Measurements from ENCODE around the gene STK11.
"Not testable (repeated sequence)": the region's sequence is repeated elsewhere in the genome, so short reads cannot be mapped to it uniquely, and the experiment has no call there.

The STK11 gene

DNA sequence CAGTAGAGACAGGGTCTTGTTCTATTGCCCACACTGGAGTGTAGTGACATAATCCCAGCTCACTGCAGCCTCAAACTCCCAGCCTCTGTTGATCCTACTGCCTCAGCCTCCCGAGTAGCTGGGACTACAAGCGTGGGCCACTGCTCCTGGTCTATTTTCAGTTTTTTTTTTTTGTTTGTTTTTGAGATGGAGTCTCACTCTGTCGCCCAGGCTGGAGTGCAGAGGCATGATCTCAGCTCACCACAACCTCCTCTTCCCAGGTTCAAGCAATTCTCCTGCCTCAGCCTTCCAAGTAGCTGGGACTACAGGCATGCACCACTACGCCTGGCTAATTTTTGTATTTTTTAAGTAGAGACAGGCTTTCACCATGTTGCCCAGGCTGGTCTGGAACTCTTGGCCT lies 5.0 kb upstream of the STK11 start:
- H3K9me3 ChIP-seq (ENCODE audit: low read length); H3K4me1 ChIP-seq (ENCODE audit: insufficient read depth, low read length); H3K4me3 ChIP-seq (ENCODE audit: low read depth in 1 of 2, low read length in 2 of 2); H3K36me3 ChIP-seq (ENCODE audit: insufficient read depth, low read length); H3K27ac ChIP-seq (ENCODE audit: low read depth, low read length); H3K27me3 ChIP-seq (ENCODE audit: control insufficient read depth in 1 of 2, insufficient read depth in 2 of 2, low read length in 2 of 2); H3K9ac ChIP-seq (ENCODE audit: low read length): not testable (repeated sequence)

DNA sequence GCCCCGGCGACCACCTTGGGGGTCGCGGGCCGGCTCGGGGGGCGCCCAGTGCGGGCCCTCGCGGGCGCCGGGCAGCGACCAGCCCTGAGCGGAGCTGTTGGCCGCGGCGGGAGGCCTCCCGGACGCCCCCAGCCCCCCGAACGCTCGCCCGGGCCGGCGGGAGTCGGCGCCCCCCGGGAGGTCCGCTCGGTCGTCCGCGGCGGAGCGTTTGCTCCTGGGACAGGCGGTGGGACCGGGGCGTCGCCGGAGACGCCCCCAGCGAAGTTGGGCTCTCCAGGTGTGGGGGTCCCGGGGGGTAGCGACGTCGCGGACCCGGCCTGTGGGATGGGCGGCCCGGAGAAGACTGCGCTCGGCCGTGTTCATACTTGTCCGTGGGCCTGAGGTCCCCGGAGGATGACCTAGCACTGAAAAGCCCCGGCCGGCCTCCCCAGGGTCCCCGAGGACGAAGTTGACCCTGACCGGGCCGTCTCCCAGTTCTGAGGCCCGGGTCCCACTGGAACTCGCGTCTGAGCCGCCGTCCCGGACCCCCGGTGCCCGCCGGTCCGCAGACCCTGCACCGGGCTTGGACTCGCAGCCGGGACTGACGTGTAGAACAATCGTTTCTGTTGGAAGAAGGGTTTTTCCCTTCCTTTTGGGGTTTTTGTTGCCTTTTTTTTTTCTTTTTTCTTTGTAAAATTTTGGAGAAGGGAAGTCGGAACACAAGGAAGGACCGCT lies 729 bp downstream of the STK11 start:
- Histone ChIP-seq H3K9ac (ENCODE audit: low read length) (peak overlapping the region; percentile 61), H3K9me3 (ENCODE audit: low read length) (no peaks in the 10 kb centered on the region), H3K4me3 (ENCODE audit: low read depth in 1 of 2, low read length in 2 of 2) (peak overlapping the region; percentile 80 to 84), H3K4me1 (ENCODE audit: insufficient read depth, low read length) (peaks cover 23% of the 10 kb centered on the region), H3K27ac (ENCODE audit: low read depth, low read length) (peak overlapping the region; percentile 96), H3K36me3 (ENCODE audit: insufficient read depth, low read length) (peaks cover 5% of the 10 kb centered on the region), H3K27me3 (ENCODE audit: control insufficient read depth in 1 of 2, insufficient read depth in 2 of 2, low read length in 2 of 2) (no peaks in the 10 kb centered on the region)

- H3K4me3 ChIP-seq (ENCODE audit: low read depth in 1 of 2, low read length in 2 of 2): peak overlapping the region; percentile 80 to 84
- H3K4me1 ChIP-seq (ENCODE audit: insufficient read depth, low read length): peaks cover 23% of the 10 kb centered on the region
- peak overlapping the region; percentile 61 for H3K9ac ChIP-seq (ENCODE audit: low read length)
- H3K9me3 ChIP-seq (ENCODE audit: low read length): no peaks in the 10 kb centered on the region
- peaks cover 5% of the 10 kb centered on the region for H3K36me3 ChIP-seq (ENCODE audit: insufficient read depth, low read length)
- no peaks in the 10 kb centered on the region for H3K27me3 ChIP-seq (ENCODE audit: control insufficient read depth in 1 of 2, insufficient read depth in 2 of 2, low read length in 2 of 2)
- H3K27ac ChIP-seq (ENCODE audit: low read depth, low read length): peak overlapping the region; percentile 96
Observed at GRCh38 chr19:1206864-1207450, 1.4 kb downstream of the STK11 start.

- H3K9me3 ChIP-seq (ENCODE audit: low read length); H3K9ac ChIP-seq (ENCODE audit: low read length); H3K36me3 ChIP-seq (ENCODE audit: insufficient read depth, low read length); H3K27me3 ChIP-seq (ENCODE audit: control insufficient read depth in 1 of 2, insufficient read depth in 2 of 2, low read length in 2 of 2); H3K4me3 ChIP-seq (ENCODE audit: low read depth in 1 of 2, low read length in 2 of 2): not testable (repeated sequence)
- Histone ChIP-seq H3K4me1 (ENCODE audit: insufficient read depth, low read length) (peaks cover 32% of the 10 kb centered on the region), H3K27ac (ENCODE audit: low read depth, low read length) (peak overlapping the region; percentile 24)
Observed at GRCh38 chr19:1208830-1209229, 3.3 kb downstream of the STK11 start.

GRCh38 chr19:1210227-1210538 lies 4.6 kb downstream of the STK11 start:
- no peak overlapping the region for H3K4me3 ChIP-seq (ENCODE audit: low read depth in 1 of 2, low read length in 2 of 2)
- H3K27ac ChIP-seq (ENCODE audit: low read depth, low read length): no peak overlapping the region

DNA sequence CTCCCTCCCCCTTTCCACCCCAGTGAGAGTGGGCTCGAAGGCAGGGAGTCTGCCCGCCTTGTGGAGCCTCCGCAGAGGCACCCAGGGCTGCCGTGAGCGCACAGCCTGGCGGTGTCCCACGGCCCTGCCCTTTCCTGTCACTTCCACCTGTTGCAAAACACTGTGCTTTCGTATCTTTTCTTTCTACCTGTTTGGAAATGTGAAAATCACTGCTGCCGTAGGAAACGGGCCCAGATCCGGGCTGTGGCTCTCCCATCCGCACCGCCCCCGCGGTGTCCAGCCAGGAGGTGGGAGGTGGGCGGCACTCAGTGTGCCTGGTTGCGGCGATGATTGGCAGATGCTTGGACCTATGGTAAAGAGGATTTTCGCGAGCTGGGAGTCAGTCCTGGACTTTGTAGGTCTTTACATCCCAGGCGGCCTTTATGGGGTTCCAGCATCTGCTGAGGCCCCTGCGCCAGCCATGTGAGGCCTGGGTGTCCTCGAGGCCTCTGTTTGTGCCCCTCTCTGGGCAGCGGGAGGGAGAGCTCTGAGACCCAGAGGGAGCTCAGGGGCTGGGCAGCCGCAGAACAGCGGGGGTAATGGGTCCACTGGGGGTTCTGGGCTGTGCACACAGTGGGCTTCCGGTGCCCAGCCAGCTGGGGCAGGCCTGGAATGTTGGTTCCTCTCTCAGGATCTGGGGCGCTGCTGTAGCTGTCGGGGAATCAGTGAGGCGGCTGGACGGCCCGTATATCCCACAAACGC lies 6.1 kb downstream of the STK11 start:
- Histone ChIP-seq H3K27ac (ENCODE audit: low read depth, low read length) (no peak overlapping the region), H3K9me3 (ENCODE audit: low read length) (no peaks in the 10 kb centered on the region), H3K4me3 (ENCODE audit: low read depth in 1 of 2, low read length in 2 of 2) (no peak overlapping the region), H3K9ac (ENCODE audit: low read length) (no peak overlapping the region), H3K36me3 (ENCODE audit: insufficient read depth, low read length) (peaks cover 5% of the 10 kb centered on the region), H3K4me1 (ENCODE audit: insufficient read depth, low read length) (peaks cover 55% of the 10 kb centered on the region), H3K27me3 (ENCODE audit: control insufficient read depth in 1 of 2, insufficient read depth in 2 of 2, low read length in 2 of 2) (no peaks in the 10 kb centered on the region)

More at GRCh38 chr19:1210227-1210538, 4.6 kb downstream of the STK11 start:
- Histone ChIP-seq H3K9me3 (ENCODE audit: low read length) (no peaks in the 10 kb centered on the region), H3K27me3 (ENCODE audit: control insufficient read depth in 1 of 2, insufficient read depth in 2 of 2, low read length in 2 of 2) (no peaks in the 10 kb centered on the region), H3K36me3 (ENCODE audit: insufficient read depth, low read length) (peaks cover 5% of the 10 kb centered on the region), H3K9ac (ENCODE audit: low read length) (no peak overlapping the region), H3K4me1 (ENCODE audit: insufficient read depth, low read length) (peaks cover 42% of the 10 kb centered on the region)

DNA sequence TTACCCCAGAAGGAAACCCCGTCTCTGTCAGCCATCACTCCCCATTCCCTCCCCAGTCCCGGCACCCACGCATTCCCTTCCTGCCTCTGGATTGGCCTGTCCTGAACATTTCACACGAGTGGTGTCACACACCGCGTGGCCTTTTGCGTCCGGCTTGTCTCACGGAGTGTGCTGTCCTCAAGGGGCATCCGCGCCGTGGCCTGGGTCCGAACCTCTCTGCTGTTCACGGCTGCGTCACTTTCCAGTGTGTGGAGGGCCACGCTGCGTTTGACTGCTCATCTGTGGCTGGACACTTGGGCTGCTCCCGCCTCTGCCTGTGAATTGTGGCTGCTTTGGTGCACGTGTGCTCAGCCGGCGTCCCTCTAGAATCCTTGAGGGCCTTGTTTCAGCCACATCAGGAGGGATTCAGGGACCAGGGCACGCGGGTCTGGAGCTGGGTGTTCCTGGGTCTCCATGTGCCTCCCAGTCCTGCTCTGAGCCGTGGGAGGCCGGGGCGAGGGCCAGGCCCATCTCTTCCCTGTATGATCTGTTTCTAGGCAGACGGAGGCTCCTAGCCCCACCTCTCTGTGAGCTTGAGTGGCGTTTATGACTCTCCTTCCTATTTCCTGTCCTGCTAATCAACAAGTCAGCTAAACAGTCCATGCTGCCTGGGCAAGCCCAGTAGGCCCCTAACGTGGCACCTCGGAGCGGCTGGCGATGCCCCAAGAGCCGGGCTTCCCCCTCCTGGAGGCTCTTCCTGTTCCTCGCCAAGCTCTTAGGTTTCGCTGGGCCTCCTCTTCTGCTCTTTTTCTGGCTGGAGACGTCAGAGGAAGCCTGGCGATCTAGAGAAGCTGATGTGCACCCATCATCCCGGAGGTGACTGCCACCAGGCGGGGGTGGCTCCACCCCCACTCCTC lies 8.1 kb downstream of the STK11 start:
- H3K4me1 ChIP-seq (ENCODE audit: insufficient read depth, low read length): peaks cover 63% of the 10 kb centered on the region
- H3K36me3 ChIP-seq (ENCODE audit: insufficient read depth, low read length): peaks cover 5% of the 10 kb centered on the region
- H3K9ac ChIP-seq (ENCODE audit: low read length): peak overlapping the region; percentile 57
- peak overlapping the region in 1 of 2 donors; percentile 24 for H3K4me3 ChIP-seq (ENCODE audit: low read depth in 1 of 2, low read length in 2 of 2)
- H3K27ac ChIP-seq (ENCODE audit: low read depth, low read length): peak overlapping the region; percentile 81
- H3K9me3 ChIP-seq (ENCODE audit: low read length): no peaks in the 10 kb centered on the region
- no peaks in the 10 kb centered on the region for H3K27me3 ChIP-seq (ENCODE audit: control insufficient read depth in 1 of 2, insufficient read depth in 2 of 2, low read length in 2 of 2)

DNA sequence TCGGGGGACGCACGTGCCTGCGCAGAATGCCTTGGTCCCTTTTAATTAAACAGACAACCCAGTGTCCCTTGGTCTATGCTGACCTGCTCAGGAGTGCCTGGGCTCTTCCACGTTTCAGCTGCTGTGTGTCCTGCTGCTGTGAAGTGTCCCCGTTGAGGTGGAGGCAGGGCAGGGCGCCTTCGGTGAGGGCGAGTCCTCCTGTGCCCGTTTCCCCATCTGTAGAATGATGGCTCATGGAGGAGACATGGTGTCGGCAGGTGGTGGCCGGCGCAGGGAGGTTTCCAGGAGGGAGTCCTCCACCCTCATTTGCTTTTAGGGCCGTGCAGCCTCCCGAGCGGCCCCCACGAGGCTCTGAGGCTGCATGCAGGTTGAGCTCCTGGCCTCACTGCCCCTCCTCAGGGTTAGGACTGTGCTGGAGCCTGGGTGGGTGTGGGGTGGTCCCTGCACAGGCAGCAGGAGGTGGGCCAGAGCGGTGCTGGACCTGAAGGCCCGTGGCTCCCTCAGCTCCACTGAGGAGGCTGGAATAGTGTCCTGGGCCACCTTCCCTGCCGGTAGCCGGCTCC lies 8.8 kb downstream of the STK11 start:
- peak overlapping the region; percentile 57 for H3K9ac ChIP-seq (ENCODE audit: low read length)

GRCh38 chr19:1214862-1215731 lies 9.5 kb downstream of the STK11 start:
- no peaks in the 10 kb centered on the region for H3K36me3 ChIP-seq (ENCODE audit: insufficient read depth, low read length)
- H3K9me3 ChIP-seq (ENCODE audit: low read length): no peaks in the 10 kb centered on the region
- H3K4me3 ChIP-seq (ENCODE audit: low read depth in 1 of 2, low read length in 2 of 2): peak overlapping the region in 1 of 2 donors; percentile 41
- no peaks in the 10 kb centered on the region for H3K27me3 ChIP-seq (ENCODE audit: control insufficient read depth in 1 of 2, insufficient read depth in 2 of 2, low read length in 2 of 2)
- H3K4me1 ChIP-seq (ENCODE audit: insufficient read depth, low read length): peaks cover 59% of the 10 kb centered on the region
- peak overlapping the region; percentile 57 for H3K9ac ChIP-seq (ENCODE audit: low read length)
- peak overlapping the region; percentile 81 for H3K27ac ChIP-seq (ENCODE audit: low read depth, low read length)

More for the DNA sequence above, 8.8 kb downstream of the STK11 start:
- Histone ChIP-seq H3K27ac (ENCODE audit: low read depth, low read length) (peak overlapping the region; percentile 81), H3K4me1 (ENCODE audit: insufficient read depth, low read length) (peaks cover 65% of the 10 kb centered on the region), H3K4me3 (ENCODE audit: low read depth in 1 of 2, low read length in 2 of 2) (peak overlapping the region in 1 of 2 donors; percentile 13), H3K9me3 (ENCODE audit: low read length) (no peaks in the 10 kb centered on the region), H3K36me3 (ENCODE audit: insufficient read depth, low read length) (peaks cover 5% of the 10 kb centered on the region), H3K27me3 (ENCODE audit: control insufficient read depth in 1 of 2, insufficient read depth in 2 of 2, low read length in 2 of 2) (no peaks in the 10 kb centered on the region)

- Histone ChIP-seq H3K4me3 (ENCODE audit: low read depth in 1 of 2, low read length in 2 of 2) (no peak overlapping the region), H3K4me1 (ENCODE audit: insufficient read depth, low read length) (peaks cover 59% of the 10 kb centered on the region), H3K9me3 (ENCODE audit: low read length) (no peaks in the 10 kb centered on the region), H3K27ac (ENCODE audit: low read depth, low read length) (no peak overlapping the region), H3K27me3 (ENCODE audit: control insufficient read depth in 1 of 2, insufficient read depth in 2 of 2, low read length in 2 of 2) (no peaks in the 10 kb centered on the region), H3K36me3 (ENCODE audit: insufficient read depth, low read length) (peaks cover 15% of the 10 kb centered on the region), H3K9ac (ENCODE audit: low read length) (no peak overlapping the region)
Observed at GRCh38 chr19:1216756-1217155, 11.2 kb downstream of the STK11 start.
